ENCODE results near the gene ACAD8.

ACAD8 gene

DNA sequence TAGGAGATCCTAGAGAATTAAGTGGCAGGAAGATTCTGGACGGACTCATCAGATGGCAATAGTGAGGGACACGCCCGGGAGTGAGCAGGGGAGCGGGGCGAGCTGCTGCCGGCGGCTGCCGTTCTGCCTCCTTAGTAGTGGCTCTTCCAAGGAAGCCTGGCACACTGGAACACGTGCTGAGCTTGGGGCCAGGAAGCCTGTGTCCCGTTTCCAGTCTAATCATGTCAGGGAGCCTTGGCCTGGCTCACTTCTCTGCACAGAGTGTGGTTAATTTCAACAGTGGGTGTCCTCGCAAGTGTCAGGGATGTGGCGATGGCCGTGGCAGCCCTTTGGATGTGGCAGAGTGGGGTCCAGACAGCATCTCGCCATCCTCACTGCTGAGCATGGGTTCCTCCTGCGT, 39.3 kb downstream of the ACAD8 start:
- DNase-seq: no peak

DNA sequence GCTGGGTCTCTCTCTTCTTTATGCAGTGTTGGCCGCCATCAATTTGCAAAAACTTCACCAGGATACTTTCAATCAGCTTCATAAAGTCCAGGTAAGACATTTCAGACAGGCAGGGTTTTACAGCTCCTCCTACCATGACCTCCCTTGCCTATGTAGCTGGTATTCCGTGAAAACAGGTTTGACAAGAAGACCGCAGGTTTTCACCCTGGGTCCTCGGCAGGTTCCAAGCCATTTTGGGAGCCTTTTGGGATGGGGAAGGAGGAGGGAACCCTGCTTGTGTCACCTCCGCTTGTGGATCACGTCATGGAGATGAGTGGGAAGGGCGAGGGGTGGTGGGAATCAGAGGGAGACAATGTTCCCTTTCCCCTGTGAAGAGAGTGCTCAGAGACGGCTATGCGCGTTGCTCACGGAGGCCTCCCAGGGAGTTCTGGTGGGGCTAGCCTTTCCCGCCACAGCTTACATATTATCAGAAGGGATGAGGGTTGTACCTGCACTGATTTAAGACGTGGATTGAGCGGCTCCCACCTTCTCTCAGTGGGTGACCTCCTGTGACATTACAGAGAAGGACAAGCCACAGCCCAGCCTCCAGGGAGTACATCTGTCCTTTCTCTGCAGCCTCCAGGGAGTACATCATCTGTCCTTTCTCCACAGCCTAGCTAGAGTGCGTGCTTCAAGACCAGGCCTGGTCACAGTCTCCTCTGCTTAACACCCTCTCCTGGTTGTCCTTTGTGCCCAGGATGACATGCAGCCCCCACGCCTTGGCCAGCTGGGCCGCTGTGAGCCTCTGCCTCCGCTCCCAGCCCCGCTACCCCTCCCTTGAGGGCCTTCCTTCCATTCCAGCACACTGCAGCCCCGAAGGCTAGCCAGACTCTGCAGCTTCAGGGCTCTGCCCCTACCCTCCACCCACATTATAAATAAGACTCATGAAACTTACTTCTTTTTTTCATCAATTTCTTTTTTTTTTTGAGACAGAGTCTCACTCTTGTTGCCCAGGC, 40.0 kb downstream of the ACAD8 start:
- DNase-seq: no peak

DNA sequence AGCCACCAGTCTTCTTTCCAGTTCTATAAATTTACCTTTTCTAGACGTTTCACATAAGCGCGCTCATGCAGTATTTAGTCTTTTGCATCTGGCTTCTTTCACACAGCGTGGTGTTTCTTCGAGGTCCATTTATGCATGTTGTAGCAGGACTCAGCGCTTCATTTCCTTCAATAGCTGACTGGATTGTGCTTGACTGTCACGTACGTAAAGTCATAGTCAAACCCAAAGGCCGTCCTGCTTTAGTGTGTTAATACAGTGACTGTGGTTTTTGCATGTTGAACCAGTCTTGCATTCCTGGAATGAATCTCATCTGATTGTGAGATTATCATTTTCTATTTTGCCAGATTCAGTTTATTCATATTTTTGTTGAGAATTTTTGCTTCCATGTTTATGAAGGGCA, 41.3 kb downstream of the ACAD8 start:
- DNase-seq: no peak

DNA sequence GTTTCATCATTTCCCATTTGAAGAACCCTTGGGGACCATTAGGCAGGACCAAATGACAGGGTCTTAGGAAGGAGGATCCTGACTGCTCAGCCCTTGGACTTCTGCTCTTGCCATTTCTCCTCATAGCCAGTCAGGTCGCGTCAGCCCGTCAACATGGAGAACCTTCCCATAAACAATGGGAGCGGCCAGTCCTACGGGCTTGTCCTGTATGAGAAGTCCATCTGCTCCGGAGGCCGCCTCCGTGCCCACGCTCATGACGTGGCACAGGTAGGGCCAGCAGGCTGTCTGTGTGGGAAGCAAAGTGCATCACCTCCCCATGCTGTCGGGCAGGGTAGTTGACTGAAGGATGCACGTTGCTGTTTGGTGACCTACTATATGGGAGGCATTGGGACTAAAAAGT, 58.9 kb downstream of the ACAD8 start:
- no peak for DNase-seq

DNA sequence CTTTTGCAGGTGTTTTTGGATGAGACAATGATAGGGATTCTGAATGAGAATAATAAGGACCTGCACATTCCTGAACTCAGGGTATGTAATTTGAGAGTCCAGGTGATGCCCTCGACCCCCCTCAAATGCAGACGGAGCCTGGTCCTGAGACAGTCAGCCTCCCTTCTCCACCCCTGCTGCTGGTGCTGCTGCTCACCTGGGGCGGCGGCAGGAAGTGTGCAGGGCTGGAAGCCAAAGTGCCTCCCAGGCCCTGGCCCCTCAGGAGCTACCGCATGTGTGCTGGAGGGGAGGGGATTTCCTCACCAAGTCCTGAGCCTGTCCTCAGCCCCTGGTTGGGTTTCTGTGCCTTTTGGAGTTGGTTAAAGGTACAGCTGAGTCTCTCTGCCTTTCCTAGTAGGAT, 59.4 kb downstream of the ACAD8 start:
- DNase-seq: no peak

DNA sequence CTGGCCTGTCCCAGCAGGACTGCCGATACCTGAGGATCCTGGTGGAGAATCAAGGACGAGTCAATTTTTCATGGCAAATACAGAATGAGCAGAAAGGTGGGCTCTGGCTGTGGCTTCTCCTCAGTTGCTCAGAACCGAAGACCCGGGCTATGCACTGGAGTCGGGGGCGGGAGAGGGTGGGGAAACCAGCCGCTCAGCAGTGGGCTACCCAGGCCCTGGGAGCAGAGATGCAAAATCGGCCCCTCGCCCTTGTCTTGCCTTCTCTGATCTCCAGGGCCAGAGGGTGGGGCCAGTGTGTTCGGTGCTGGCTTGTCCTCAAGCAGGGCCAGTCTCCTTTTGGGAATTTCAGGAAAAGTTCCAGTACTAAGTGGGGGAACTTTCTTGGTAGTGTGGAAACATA, 60.0 kb downstream of the ACAD8 start:
- no peak for DNase-seq

DNA sequence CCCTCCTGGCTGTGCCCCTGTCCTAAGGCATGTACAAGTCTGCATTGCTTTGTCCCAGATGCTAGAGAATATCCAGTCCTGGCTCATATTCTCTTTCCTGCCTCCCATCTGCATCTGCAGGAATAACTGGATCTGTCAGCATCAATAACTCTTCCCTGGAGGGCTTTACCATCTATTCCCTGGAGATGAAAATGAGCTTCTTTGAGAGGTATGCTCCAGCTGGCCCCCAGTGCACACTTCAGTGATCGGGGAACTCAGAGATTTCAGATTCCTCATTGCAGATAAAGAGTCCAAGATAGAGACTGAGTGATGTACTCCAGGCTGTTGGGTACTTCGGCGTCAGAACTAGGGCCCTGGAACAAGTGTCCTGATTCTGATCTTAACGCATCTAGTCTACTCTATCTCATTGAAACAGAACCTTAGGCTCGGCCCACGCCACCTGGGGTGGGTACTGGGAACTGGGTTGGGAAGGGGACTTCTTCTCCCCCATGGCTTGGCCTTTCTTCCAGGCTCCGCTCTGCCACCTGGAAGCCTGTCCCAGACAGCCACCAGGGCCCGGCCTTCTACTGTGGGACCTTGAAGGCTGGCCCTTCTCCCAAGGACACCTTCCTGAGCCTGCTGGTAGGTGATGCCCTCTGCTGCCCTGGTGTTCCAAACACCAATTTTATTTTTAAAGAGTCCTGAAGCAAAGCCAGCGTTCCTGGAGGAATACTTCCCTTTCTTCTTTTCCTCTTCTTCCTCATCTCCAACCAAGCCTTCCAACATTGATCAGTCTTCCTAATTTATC, 60.6 kb downstream of the ACAD8 start:
- no peak for DNase-seq

Data from NCI-H510A (cell line).